NCI-H526 (cell line): Measurements from ENCODE around the gene ZNF672.
A peak's percentile ranks its signal among the peaks of the same experiment; 100 is the strongest.
"Not testable (repeated sequence)": the region's sequence is repeated elsewhere in the genome, so short reads cannot be mapped to it uniquely, and the experiment has no call there.

Experiments used
- DNase-seq, 2 experiments: peaks; one replicate each; lab custom pipeline; 2025; lab: John Stamatoyannopoulos, UW

The ZNF672 gene

GRCh38 chr1:248855580-248855979, 17.6 kb downstream of the ZNF672 start:
- no peak for DNase-seq

DNA sequence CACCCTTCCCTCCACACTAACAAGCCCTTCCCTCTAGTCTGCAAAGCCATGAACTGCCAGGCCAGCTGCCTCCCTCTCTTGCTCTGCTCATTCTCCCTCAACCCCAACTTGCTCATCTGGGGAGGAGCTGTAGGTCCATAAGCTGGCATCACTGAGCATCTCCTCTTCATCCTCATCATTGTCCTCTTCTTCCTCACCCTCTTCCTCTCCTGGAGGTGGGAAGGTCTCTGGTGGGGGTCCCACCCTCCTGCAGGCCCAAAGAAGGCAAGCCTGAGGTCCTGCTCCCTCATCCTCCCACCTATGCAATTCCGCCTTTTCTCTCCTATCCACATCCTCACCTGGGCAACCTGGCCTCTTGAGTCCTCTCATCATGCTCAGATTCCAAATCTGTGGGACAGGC, 18.2 kb downstream of the ZNF672 start:
- DNase-seq: no peak

- DNase-seq: no peak
Observed at GRCh38 chr1:248857201-248857600, 19.2 kb downstream of the ZNF672 start.

DNA sequence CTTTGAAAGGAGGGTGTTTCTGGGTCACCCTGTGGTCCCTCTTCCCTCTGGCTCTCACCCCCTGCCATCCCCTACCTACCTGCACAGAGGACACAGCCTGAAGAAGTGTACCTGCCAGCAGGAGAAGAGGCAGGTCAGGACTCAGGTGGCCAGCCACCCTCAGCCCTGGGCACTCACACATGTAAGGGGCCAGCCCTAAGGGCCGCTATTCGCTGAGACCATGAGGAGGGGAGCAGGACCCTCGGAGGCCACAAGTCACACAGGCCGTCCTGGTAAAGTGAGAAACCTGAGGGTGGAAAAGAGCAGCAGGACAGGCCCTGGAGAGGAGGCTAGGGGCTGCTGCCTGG, 19.7 kb downstream of the ZNF672 start:
- no peak for DNase-seq

DNA sequence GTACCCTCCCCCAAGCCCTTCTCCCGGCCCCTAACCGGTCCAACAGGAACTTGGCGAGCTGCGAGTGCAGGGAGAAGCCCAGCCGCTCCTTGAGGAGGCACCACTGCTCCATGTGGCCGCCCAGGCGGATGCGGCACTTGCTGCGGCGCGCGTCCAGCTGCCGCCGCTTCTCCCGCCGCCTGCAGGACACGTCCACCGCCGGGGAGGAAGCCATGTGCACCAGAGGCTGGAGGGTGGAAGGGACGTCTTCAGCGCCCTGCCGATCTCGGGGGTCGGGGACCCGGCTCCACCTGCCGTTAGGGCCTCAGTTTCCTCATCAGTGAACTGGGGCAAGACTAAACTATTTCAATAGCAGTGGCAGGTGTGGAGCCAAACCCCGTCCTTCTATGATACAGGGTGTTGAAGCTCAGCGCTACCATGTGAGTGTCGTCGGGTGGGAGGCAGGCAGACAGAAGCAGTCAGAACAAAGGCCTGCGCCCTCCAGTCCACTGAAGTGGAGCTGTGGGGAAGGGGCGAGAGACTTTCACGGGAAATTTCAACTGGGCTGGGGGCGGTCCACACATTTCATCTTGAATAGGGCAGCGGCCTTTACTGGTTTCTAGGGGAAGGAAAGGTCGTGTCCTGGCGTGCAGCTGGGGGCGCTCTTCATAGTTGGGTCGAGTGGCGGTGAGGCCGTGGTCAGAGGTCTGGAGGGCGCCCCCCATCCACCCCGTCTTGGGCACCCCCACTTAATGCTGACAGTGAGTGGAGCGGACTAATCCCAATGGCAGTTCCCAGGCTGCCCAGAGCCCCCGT, 20.3 kb downstream of the ZNF672 start:
- peak; percentile 19 to 75 for DNase-seq

DNA sequence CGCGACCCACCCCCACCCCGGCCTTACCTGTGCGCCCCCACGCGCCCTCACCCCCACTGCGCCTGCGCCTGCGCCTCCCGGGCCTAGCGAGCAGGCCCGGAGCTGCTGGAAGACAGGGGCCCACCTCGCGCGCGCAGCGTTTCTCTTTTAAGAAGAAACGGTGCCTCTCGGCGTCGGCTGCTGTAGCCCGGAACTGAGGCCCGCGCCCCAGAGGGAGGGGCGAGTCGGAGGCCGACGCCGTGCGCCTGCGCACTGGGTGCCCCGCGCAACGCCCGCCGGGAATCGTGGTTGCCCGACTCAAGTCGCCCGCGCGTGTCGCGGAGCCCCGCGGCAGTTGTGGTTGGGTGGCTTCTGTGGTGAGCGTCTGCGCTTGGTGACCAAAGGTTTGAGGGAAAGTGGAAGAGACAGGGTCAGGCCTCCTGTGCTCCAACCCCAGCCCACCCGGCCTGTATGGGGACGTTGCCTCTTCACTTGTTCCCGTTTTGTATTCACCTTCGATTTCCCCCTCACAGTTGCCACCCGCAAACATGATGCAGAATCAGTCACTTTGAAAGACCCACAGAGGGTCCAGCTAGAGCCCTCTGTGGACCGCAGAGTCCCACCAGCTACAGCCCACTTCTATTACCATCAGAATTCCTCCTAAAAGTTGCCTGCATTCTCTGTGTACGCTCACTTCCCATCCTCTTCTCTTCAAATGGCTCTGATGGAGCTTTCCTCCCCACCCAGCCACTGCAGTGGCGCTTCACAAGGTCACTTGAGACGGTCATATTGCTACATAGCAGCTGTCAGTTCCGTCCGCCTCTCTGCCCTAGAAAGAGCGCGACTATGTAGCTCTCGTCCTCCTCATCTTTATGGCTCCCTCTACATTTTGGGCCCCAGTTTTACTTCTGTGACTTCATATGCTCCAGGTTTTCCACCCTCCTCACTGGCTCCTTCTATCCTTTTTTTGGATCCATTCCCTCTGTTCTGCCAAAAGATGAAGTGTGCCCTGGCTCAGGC, 21.2 kb downstream of the ZNF672 start, which contains the start of gene ZNF692:
Gene ZNF692 (minus strand): TSS at position 195 of the 999 bp plus-strand sequence. CDS start 776 bp downstream, outside the sequence.
- DNase-seq: peak; percentile 84 to 96

- DNase-seq: no peak
Observed at GRCh38 chr1:248860007-248860406, 22.0 kb downstream of the ZNF672 start.

DNA sequence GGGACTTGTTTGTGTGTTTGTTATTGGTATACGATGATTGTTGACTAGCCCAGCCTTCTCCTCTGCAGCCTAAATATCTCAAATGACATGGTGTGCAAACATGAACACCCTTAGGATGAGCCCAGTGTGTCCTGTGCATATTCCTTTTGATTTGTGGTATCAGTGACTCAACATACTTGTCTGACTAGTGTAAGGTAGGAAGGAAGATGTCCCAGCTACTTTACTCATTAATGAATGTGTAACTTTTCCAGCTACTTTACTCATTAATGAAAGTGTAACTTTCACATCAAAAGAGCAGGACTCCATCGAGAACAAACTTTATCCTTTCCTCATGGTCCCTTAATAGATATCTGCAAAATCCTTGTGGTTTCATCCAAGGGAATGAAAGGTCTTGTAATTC, 23.6 kb downstream of the ZNF672 start:
- DNase-seq: no peak

DNA sequence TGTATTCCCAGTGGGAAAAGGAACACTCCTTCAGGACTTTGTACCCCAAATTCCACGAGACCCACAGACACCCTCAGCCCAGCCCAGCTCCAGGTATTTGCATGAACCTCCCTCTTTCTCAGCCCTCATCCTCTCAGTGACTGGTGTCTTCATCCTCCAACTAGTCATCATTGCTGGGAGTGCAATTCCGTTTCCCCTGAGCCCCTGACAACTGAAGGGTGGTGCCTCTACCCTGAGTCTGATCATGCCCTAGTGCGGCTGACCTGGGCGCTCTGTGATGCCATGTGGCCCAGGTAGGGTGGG, 24.6 kb downstream of the ZNF672 start:
- no peak for DNase-seq

GRCh38 chr1:248862998-248863881, 25.2 kb downstream of the ZNF672 start:
- DNase-seq: peak; percentile 7 to 81

DNA sequence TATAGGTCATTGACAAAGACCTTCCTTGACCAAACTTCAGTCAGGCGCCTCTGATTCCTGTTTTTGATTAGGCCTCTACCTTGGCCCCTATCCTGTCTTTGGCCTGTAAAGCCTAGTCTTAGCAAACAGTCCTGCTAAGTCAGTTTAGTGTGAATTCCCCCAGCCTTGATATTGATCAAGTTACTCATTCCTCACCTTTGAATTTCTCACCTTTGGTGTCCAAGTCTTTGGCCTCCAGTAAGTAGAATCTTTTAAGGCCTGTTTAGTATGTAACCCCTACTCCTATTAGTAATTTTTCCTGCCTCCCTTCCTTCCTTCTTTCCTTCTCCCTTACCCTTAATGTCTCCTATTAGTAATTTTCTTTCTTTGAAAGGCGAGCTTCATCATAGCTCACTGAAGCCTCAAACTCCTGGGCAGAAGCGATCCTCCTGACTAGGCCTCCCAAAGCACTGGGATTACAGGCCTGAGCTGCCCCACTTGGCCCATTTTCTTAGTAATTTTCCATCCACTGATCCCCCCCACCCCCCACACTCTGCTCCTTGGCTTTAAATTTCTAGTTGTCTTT, 33.9 kb downstream of the ZNF672 start:
- DNase-seq: no peak

DNA sequence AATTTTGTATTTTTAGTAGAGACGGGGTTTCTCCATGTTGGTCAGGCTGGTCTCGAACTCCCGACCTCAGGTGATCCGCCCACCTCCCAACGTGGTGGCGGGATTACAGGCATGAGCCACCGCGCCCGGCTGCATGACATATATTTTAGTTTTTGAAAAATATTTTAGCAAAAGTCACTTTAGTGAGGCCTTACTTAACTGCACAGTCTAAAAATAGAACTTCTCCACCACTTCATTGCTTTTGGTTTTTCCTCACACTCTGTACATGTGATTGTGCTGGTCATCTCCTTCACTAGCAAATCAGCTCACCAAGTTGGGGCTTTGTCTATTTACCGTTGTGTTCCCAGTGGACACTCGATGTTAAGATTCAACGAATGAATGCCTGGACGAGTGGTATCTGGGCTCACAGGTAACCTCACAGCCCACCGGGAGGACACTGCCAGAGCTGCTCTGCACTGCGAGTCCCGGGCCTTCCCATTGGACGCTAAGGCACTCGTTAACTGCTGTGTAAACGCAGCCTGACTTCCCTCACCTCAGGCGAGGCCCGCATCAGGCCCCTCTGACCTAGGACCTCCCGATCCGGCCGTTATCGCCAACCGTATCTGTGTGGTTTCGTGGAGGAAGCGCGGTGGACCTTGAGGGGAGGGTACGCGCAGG, 34.9 kb downstream of the ZNF672 start:
- peak; percentile 66 to 74 for DNase-seq

DNA sequence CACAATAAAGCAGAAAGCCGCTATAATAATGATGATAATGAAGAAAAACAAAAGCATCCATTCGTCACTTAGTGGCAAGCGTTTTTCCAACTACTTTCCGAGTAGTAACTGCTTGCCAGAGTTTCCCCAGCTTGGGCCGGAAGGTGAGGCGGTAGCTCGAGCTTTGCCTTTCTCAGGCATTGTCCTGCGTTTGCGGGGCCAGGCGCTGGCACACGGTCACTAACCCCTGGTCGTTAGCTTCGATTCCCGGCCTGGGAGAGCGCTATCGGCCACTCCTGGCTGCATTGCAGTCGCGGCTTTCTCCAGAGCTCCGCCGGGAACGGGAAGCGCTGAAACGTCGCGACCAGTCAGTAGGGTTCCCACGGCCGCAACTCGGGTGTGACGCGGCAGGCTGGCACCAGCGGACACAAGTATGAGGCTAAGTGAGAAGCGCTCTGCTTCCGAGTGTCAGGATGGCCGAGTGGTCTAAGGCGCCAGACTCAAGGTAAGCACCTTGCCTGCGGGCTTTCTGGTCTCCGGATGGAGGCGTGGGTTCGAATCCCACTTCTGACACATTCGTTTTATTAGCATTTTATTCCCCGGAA, 35.5 kb downstream of the ZNF672 start:
- DNase-seq: peak; percentile 88 to 92

- peak; percentile 89 to 91 for DNase-seq
Observed at GRCh38 chr1:248873993-248874533, 36.0 kb downstream of the ZNF672 start.

DNA sequence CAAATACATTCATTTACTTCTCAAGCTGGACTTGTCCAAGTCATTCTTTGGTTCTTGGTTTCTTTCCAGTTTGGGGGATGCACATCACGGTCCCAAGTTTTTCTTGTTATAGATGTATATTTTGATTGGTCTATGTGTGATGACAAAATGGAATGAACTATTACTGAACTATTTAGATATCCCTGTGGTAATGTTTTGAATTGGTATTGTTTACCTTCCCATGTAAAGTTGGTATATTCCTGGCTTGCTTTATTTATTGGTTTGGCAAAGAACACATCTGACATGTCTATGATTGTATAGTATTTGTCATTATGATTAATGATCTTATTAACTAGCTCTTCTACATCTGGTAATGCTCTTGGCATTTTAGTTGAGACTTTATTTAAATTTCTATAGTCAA, 43.2 kb downstream of the ZNF672 start:
- DNase-seq: no peak

DNA sequence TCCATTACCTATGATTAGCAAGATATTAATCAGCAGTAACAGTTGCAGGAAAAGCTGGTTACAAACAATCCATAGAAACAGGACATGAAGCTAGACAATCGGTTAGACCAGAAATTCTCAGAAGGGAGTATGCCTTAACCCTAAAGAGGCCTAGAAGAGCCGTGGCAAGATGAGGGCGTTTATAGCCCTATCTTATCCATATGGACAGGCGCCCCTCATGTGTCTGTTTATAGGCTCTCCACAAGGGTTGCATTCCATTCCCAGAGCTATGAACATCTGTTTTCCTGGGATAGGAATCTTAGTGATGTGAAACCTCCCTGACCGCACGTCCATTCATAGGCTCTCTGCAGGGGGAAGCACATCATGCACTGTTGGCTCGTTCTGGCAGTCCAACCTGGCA, 44.4 kb downstream of the ZNF672 start:
- not testable (repeated sequence) for DNase-seq

- DNase-seq: no peak
Observed at GRCh38 chr1:248884632-248885295, 46.7 kb downstream of the ZNF672 start.

DNA sequence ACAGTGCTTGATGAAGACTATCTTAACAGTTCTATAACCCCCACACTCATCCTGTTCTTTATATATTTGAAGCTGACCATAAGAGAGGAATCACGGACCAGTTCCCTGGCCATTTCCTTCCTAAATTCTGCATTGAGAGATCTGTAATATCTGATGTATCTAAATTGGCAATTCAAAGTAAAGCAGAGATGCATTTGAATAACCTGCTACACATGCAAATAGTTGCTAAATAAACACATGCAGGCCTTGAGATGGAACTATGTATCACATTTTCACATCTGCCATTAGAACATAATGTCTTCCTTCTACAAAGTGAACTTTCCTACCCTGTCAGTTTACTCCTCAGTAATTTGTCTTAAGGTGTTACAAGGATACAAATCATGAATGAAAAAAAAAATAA, 47.6 kb downstream of the ZNF672 start:
- peak; percentile 20 to 42 for DNase-seq

GRCh38 chr1:248886237-248886895, 48.3 kb downstream of the ZNF672 start:
- DNase-seq: no peak
